Urothelium cell line (cell line): ENCODE data around the gene SCMH1.
"Not testable (repeated sequence)": the region's sequence is repeated elsewhere in the genome, so short reads cannot be mapped to it uniquely, and the experiment has no call there.

Experiments
- DNase-seq: peaks from one replicate; pipeline ENCODE4 v3.0.0; 2011; ENCODE audit warnings: low spot score, mixed read lengths
- FAIRE-seq: peaks from 2 replicates; lab custom pipeline; 2011; peaks lifted over from hg19 to GRCh38; lab: Jason Lieb, UNC

Gene SCMH1

DNA sequence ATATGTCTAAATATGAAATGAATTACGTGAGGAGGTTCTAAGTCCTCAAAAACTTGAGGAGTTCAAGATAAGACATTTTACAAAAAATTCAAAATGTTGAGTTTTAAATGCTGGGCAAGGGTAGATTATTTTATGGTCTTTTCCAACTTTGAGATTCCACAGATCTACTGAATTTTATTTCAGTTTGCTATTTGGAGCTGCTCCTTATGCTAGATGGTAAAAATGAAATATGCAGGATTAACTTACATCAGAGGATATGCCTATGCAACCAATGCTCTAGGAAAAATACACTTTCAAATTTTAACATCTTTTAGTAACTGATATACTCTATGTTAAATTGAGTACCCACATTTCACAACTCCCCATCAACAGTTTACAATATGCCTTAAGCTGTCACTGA, 83.1 kb downstream of the SCMH1 start:
- FAIRE-seq, result no peak
- no peak for DNase-seq

DNA sequence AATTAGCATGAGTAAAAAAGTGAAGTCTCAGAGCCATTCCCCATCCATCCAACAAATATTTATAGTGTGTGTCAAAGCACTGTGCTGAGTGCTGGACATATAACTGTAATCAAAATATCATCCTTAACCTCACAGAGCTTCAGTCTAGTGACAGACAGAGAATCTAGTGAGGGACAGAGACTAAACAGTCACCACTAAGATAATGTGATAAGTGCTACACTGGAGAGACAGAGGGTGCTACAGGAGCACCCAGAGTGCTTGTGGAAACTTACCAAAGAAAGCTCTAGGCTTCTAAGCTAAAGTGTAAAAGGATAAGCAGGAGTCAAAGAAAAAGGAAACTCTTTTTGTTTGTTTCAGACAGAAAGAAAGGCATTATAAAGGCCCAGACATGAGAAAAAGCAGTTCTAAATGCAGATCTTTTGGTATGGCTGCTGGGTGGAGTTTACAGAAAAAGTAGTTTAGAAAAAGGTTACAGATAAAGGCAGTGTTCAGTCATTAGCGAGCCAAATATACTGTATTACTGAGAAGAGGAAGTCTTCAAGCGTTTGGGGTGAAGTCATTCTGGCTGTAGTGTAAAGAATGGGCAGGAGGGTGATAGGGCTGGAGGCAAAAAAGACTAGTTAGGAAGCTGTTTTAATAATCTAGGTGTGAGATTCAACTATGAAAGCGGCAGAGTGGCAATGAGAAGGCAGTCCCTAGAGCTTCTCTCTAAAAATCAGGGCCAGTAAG, 83.8 kb downstream of the SCMH1 start:
- DNase-seq (no peak), FAIRE-seq (no peak)

DNA sequence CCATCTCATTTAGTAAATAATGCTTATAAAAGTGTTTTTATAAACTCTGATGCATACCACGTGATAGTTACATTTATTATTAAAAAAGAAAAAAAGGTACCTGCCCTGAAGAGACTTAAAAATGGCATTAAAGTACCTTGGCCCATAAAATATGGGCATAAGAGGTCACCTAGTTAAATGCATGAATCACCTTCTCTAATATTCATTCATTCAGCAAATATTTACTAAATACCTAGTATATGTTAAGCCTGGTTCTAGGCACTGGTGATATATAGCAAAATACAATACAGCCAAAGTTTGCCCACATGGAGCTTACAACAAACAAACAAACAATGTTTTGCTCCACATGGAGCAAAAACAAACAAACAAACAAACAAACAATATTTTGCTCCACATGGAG, 87.0 kb downstream of the SCMH1 start:
- DNase-seq, result no peak
- FAIRE-seq, result no peak

DNA sequence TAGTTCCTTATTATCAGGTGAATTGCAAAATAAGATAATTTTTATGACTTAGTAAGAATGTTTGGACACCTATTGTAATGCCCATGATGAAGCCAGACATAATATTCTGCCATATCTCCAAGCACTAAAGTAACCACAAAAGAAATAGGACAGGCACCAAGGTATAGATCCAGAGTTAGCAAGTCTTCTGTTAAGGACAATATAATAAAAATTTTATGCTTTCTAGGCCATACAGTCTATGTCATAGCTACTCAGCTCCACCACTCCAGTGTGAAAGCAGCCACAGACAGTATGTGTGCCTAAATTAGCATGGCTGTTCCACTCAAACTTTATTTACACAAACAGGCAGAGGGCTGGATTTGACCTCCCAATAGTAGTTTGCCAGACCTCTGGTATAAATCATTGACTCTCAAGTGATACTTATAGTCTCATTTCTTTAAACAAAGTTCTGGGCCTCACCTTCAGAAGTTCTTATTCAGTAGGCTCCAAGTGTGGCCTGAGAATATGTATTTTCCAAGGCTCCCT, 88.3 kb downstream of the SCMH1 start:
- FAIRE-seq (no peak), DNase-seq (no peak)

DNA sequence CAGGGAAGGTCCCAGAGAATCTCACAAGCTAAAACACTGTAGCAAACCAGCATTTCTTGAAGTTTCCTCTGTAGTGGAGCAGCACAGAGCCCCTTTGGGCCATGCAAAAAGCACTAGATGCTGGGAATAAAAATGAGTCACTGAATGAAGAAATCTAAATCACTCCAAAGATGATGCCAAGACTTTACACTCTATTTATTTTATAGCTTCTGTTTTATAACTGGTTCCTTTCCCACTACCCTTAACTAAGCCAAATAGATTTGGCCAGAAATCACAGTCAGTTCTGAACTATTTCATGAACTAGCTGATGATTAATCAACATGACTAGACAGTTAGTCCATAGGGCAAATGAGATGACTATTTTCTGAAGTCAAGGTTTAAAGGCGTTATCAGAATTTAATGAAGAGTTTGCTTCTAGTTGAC, 89.5 kb downstream of the SCMH1 start:
- peak; percentile 46 for FAIRE-seq
- peak; percentile 42 for DNase-seq

DNA sequence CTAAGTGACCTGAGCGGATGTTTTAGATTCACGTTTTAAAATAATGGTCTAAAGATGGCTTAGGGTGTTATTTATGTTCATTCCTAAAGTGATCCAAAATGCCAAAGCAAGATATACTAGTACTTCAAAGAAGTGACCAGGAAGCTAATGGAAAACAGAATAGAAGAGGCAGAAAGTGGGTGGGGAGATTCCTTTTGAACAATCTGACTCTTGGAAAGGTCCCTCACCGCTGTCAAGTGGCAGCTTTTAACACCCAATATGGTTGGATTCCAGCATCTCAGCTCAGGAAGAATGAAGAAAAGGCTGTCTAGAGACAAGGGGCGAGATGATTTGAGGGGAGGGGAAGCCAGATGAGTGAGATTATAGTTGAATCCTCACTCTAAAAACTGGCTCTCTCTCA, 90.3 kb downstream of the SCMH1 start:
- FAIRE-seq, result no peak
- DNase-seq, result no peak

DNA sequence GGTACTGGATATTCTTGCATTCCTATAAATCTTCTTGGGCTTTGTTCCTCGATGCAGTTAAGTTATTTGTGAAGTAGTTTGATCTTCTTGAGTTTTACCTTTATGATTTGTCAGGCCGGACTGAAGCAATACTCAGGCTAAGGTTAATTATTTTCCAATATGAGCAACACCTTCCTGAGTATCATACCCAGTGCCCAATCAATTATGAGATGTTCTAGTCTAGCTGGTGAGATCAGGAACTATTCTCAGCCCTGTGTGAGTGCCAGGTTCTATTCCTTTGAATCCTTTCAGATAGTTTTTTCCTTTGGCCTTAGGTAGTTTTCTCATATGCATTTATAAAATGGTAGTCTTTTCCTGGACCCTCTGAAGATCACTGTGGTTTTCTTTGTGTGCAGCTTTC, 92.5 kb downstream of the SCMH1 start:
- DNase-seq (no peak), FAIRE-seq (no peak)

DNA sequence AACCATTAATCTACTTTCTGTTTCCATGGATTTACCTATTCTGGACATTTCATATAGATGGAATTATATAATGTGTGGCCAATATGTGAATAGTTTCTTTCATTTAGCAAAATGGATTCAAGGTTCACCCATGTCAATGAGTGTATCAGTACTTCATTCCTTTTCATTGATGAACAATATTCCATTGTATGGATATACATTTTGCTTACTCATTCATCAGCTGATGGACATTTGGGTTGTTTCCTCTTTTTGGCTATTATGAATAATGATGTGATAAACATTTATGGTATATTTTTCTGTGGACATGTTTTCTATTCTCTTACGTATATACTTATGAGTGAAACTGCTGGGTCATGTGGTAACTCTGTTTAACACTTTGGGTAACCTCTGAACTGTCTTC, 97.8 kb downstream of the SCMH1 start:
- DNase-seq (no peak), FAIRE-seq (no peak)

DNA sequence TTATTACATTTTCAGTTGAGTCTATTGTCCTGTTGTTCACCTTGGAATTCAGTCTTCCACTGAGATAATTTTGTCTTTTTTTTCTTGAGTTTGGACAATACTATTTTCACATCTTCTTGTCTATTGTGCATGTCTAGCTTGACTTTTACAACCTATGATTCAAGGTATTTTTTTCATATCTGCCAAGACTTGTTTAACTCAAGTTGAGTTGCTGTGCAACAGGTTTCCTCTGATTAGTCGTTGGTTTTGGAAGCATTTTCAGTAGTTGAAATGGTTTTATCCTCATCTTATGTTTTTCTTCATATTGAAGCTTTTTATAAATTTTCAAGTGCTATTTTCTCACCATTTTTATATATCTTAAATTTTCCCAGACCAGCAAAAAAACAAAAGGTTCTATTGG, 103.6 kb downstream of the SCMH1 start:
- DNase-seq (no peak), FAIRE-seq (no peak)

DNA sequence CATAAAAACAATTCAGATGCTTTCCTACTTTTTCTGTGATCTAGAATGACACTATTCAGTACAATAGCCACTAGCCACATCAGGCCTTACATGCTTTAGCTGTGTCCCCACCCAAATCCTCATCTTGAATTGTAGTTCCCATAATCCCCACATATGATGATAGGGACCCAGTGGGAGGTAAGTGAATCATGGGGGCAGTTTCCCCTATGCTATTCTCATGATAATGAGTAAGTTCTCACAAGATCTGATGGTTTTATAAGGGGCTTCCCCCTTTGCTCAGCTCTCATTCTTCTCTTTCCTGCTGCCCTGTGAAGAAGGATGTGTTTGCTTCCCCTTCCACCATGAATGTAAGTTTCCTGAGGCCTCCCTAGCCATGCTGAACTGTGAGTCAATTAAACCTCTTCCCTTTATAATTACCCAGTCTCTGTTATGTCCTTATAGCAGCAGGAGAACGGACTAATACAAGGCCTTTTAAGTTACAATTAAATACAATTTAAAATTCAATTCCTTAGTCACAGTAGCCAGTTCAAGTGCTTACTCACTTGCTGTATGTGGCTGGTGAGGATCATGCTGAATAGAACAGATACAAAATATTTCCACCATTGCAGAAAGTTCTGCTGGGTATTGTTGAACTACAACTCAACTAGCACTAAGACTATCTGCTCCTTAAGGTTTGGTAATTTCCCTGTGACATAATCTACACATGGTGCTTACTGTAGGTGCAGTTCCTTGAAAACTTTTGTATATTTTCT, 106.7 kb downstream of the SCMH1 start:
- no peak for FAIRE-seq
- DNase-seq, result no peak

DNA sequence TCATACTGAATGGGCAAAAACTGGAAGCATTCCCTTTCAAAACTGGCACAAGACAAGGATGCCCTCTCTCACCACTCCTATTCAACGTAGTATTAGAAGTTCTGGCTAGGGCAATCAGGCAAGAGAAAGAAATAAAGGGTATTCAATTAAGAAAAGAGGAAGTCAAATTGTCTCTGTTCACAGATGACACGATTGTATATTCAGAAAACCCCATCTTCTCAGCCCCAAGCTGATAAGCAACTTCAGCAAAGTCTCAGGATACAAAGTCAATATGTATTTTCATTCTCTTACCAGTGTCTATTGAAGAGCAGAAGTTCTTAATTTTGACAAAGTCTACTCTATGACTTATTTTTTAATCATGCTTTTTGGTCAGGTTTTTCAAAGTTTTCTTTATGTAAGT, 107.8 kb downstream of the SCMH1 start:
- FAIRE-seq, DNase-seq: not testable (repeated sequence)

DNA sequence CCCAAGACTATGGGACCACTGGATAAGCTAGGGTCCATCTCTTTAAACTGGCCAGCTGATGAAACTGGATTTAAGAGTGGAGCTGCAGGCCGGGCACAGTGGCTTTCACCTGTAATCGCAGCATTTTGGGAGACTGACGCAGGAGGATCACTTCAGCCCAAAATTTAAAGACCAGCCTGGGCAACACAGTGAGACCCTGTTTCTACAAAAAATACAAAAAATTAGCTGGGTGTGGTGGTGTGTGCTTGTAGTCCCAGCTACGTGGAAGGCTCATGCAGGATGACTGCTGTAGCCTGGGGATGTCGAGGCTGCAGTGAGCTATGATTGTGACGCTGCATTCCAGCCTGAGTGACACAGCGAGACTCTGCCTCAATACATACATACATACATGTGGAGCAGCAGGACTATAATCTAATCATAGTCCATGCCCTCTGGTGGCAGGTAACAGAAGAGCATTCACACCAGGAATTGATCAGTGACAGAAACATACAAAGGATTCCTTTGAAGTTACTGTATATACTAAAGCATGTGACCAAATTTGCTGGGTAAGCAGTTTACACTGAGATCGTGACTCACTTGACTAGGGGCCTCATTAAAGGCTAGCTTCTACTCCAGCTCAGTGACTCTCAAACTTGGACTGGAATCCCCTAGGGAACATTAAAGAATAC, 119.1 kb downstream of the SCMH1 start:
- DNase-seq (peak; percentile 76), FAIRE-seq (peak; percentile 88)

DNA sequence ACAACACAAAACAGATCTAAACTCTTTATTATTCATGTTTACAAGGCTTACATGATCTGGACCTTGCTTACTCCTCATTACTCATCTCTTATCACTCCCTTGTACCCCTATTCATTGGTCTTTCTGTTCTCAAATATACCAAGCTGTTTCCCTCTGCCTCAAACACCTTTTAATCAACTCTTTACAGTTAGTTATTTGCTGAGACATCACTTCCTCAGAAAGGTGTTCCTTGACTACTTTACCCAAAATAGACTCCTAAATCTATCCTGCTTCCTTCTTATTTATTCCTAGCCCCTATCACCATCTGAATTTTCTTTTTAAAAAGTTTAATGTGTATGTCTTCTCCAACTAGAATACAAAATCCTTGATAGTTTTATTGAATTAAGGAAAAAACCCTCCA, 120.0 kb downstream of the SCMH1 start:
- no peak for DNase-seq
- no peak for FAIRE-seq

DNA sequence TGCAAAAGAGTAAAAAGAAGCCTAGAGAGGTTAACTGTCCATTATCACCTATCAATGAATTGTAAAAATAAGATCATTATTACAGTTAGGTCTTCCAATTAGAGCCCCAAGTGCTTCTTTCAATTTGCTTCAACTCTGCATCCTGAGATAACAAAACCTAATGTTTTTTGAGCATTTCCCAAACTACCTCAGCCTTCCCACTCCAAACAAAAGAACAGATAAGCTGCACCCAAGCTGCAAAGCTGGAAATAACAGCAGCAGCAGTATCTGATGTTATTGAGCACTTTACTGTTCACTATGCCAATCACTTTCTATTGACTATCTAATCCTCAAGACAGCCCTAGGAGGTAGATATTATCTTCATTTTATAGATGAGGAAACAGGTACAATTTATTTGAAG, 123.5 kb downstream of the SCMH1 start:
- no peak for FAIRE-seq
- no peak for DNase-seq

DNA sequence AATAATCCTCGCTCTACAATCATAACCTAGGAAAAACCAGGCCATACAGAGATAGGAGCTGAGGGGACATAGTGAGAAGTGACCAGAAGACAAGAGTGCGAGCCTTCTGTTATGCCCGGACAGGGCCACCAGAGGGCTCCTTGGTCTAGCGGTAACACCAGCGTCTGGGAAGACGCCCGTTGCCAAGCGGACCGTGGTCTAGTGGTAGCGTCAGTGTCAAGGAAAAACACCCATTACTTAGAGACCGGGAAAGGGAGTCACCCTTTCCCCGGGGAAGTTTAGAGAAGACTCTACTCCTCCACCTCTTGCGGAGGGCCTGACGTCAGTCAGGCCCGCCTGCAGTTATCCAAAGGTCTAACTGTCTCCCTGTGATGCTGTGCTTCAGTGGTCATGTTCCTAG, 124.9 kb downstream of the SCMH1 start:
- not testable (repeated sequence) for FAIRE-seq, DNase-seq

DNA sequence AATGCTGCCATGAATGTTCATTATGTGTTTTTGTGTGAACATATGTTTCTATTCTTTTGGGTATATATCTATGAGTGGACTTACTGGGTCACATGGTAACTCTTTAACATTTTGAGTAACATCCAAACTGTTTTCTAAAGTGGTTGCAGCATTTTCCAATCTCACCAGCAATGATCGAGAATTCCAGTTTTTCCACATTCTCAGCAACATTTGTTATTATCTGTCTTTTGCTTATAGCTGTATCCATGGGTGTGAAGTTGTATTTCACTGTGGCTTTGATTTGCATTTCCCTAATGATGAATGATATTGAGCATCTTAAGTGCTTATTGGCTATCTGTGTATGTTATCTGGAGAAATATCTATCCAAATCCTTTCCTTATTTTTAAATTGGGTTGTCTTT, 131.4 kb downstream of the SCMH1 start:
- DNase-seq, result no peak
- FAIRE-seq, result no peak

DNA sequence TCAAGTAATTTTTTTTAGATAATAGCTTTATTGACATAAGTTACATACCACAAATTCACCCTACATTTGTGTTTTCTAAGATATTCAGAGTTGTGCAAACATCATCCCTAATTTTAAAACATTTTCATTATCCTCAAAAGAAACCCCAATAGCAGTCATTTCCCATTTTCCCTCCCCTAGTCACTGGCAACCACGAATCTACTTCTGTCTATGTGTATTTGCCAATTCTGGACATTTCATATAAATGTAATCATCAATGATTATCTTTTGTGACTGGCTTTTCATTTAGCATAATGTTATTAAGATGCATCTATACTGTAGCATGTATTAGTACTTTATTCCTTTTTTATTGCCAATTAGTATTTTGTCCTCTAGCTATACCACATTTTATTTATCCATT, 131.8 kb downstream of the SCMH1 start:
- FAIRE-seq (no peak), DNase-seq (no peak)

DNA sequence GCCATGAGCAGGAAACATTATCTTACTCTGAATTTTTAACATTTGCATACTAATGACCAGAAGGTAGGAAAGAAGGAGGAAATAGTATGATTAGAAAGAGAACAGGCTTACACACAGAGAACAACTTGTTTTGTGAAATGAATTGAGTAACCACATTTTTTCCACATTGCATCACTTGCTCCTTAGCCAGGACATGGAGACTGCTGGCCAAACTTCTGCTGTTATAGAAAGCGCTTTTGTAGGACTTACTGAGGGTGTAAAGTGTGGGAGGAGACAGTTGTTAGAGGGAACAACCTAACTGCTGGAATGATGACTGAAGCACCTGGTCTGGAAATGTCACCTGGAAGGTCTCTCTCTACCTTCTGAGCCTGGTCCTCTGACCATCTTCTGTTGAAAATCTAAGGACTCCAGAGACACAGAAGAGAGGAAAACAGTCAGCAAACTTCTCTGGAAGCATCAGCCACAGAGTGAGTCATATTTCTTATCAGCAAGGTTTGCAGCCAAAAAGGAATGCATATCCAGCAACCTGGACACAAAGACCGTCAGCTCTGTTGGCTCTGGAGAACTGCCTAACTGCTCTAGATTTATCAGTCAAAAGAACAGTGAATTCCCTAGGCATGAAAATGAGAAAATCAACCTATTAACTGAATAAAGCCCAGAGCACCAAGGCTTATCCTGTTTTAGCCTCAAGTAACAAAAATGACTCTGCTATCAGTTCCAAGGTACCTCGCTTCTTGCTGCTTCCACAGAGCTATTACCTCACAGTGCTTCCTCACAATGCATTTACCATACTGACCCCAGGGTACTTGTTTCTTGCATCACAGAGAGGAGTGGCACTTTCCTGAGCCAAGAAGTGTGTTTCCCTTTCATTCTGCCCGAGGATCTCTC, 132.6 kb downstream of the SCMH1 start:
- FAIRE-seq, result peak; percentile 79
- peak; percentile 81 for DNase-seq

DNA sequence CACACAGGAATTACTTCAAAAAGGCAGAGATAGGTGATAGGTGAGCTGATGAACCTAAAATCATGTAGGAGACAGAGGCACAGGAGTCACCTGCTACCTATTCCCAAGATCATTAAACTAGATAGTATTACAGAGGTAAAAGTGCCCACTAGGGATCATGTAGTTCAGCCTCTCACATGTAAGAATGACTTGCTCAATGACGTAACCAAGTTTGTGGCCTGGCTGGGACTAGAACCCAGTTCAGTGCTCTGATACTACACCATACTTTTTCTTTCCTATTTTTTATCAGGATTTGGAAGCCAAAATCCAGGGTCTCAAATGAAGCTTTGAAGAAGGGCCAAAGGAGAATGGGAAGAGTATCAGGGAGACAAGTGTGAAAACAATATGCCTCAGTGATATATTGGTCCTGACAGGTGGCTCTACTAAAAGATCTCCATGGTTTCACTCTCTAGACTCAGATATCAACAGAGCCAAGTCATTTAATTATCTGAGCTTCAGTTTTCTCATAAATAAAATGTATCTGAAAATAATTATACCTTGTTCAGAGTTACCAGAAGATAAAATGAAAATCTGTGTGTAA, 133.3 kb downstream of the SCMH1 start:
- FAIRE-seq, result no peak
- DNase-seq, result no peak

DNA sequence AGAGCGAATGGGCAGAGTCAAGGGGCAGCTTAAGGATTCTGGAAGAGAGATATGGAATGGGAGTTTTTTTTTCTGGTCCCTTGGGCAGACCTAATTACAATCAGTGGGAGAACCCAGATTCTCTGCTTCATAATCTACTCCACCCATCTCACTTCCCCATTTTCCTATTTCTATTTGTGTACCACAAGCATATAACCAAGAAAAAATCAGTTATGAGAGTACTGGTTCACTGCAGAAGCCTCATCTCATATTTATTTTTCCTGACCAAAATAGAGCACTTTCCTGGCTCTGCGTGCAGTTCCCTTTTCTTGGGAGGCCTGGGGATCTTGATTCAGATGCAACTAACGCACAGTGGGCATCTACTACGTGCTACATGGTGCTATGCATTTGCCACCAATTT, 138.3 kb downstream of the SCMH1 start:
- DNase-seq, result no peak
- FAIRE-seq, result no peak
